ENCODE data around the gene KANSL1.

- no peak for TF ChIP-seq CTCF (IDR thresholded peaks at IDR 0.05)
- no peak for TF ChIP-seq POLR2A (IDR thresholded peaks at IDR 0.05)
Observed at GRCh38 chr17:46139432-46140210, 53.6 kb downstream of the KANSL1 start.
